IPS-15b (cell line): ENCODE results near the gene KLF6.

Source experiments
- H3K27me3 ChIP-seq: one replicate; pipeline ENCODE4 v1.6.1; 2013; ENCODE audit warnings: low read length; ENCODE audit not compliant: control insufficient read depth, insufficient read depth
- H3K36me3 ChIP-seq: one replicate; pipeline ENCODE4 v1.6.1; 2013; ENCODE audit warnings: low read length; ENCODE audit not compliant: control insufficient read depth, insufficient read depth
- H3K4me1 ChIP-seq: one replicate; pipeline ENCODE4 v1.6.1; 2013; ENCODE audit warnings: mild to moderate bottlenecking, low read length; ENCODE audit not compliant: control insufficient read depth, insufficient read depth
- H3K4me3 ChIP-seq: one replicate; pipeline ENCODE4 v1.5.1; 2013; ENCODE audit warnings: low read depth, low read length
- H3K9ac ChIP-seq: one replicate; pipeline ENCODE4 v1.6.1; 2013; ENCODE audit warnings: low read depth, mild to moderate bottlenecking, low read length
- H3K9me3 ChIP-seq: one replicate; pipeline ENCODE4 v1.6.1; 2013; ENCODE audit warnings: mild to moderate bottlenecking, low read length; ENCODE audit not compliant: control insufficient read depth, insufficient read depth

KLF6 gene

GRCh38 chr10:3784510-3785250, at the start of gene KLF6:
KLF6 (minus strand) TSS chr10:3785209; CDS start chr10:3785014, 195 bp downstream.
- Histone ChIP-seq H3K4me3 (peak within 1 kb of the TSS; percentile 92), H3K36me3 (peaks cover 28% of the 10 kb centered on the region), H3K4me1 (peaks cover 9% of the 10 kb centered on the region), H3K9me3 (no peaks in the 10 kb centered on the region), H3K9ac (peak within 1 kb of the TSS; percentile 94), H3K27me3 (no peaks in the 10 kb centered on the region)

GRCh38 chr10:3834404-3834803, 49.4 kb upstream of the KLF6 start:
- H3K9ac ChIP-seq, result no peak overlapping the region
- H3K4me3 ChIP-seq, result no peak overlapping the region
- H3K9me3 ChIP-seq, result no peaks in the 10 kb centered on the region
- no peaks in the 10 kb centered on the region for H3K27me3 ChIP-seq
- no peaks in the 10 kb centered on the region for H3K36me3 ChIP-seq
- H3K4me1 ChIP-seq, result peaks cover 2% of the 10 kb centered on the region

- Histone ChIP-seq H3K9ac (no peak overlapping the region), H3K4me3 (no peak overlapping the region), H3K27me3 (no peaks in the 10 kb centered on the region), H3K36me3 (no peaks in the 10 kb centered on the region), H3K4me1 (peaks cover 4% of the 10 kb centered on the region), H3K9me3 (no peaks in the 10 kb centered on the region)
Measured at GRCh38 chr10:3833046-3833445, 48.0 kb upstream of the KLF6 start.

DNA sequence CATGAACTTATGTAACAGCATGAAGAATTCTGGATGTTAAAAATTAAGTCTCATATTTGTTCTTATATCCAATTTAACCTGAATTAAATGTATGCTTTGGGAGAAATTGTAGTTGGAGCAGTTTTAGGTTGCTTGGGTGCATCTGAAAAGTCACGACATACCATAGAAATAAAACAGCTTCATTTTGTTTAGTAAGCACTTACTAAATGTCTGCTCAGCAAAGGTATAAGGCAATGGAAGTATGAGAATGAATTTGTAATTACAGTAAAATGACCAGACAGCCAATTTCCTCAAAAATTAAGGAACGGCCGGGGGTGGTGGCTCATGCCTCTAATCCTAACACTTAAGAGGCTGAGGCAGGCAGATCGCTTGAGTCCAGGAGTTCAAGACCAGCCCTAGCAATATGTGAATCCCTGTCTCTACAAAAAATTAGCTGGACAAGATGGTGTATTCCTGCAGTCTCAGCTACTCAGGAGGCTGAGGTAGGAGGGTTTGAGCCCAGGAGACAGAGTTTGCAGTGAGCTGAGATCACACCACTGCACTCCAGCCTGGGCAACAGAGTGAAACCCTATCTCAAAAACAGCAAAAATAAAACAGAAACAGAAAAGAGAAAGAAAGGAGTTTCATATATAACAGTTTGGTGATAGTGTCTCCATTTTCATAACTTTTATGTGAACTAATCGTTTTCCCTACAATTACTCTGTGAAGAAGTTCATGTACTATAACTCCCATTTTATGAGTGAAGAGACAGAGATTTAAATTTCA, 47.2 kb upstream of the KLF6 start:
- no peaks in the 10 kb centered on the region for H3K9me3 ChIP-seq
- no peaks in the 10 kb centered on the region for H3K36me3 ChIP-seq
- no peak overlapping the region for H3K9ac ChIP-seq
- H3K4me1 ChIP-seq, result peaks cover 4% of the 10 kb centered on the region
- H3K4me3 ChIP-seq, result no peak overlapping the region
- H3K27me3 ChIP-seq, result no peaks in the 10 kb centered on the region

DNA sequence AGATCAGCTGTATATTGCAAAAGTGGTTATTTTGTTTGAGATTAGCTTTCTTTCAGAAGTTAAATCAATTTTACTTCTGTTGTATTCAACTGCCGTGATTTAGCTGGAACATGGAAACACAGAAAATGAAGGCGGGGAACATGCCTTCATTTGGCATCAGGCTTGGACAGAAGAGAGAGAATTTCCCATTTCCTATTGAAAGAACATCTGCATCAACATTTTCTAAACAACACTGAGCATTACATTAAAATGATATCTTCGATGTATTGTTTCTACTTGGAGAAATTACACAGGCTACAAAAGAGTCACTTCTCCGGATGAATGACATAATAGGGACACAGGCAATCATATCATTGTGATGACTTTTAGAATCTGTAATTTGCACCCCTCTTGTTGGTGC, 46.6 kb upstream of the KLF6 start:
- H3K27me3 ChIP-seq, result no peaks in the 10 kb centered on the region
- peaks cover 4% of the 10 kb centered on the region for H3K4me1 ChIP-seq
- no peaks in the 10 kb centered on the region for H3K9me3 ChIP-seq
- H3K36me3 ChIP-seq, result no peaks in the 10 kb centered on the region
- no peak overlapping the region for H3K9ac ChIP-seq
- no peak overlapping the region for H3K4me3 ChIP-seq

DNA sequence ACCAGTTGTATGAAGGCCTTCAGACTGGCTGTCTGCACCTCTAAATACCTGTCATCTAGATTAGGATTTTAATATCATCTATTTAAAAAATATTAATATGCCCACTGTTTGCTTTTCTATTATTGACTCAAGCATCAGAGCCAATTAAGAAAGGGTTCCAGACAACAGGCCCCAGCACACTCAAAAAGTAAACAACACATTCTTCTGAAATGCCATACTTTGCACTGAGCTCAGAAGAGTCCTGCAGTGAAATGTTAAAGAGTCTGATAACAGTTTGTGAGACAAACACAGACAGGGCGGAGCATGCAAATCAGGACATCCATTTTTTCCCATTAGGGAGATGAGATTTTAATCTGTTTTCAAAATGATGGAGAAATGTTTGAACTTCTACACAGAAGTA, 45.9 kb upstream of the KLF6 start:
- Histone ChIP-seq H3K9me3 (no peaks in the 10 kb centered on the region), H3K4me1 (peaks cover 4% of the 10 kb centered on the region), H3K4me3 (no peak overlapping the region), H3K9ac (no peak overlapping the region), H3K36me3 (no peaks in the 10 kb centered on the region), H3K27me3 (no peaks in the 10 kb centered on the region)

GRCh38 chr10:3829156-3830050, 44.4 kb upstream of the KLF6 start:
- Histone ChIP-seq H3K4me3 (no peak overlapping the region), H3K9me3 (no peaks in the 10 kb centered on the region), H3K27me3 (no peaks in the 10 kb centered on the region), H3K9ac (no peak overlapping the region), H3K36me3 (no peaks in the 10 kb centered on the region), H3K4me1 (peaks cover 4% of the 10 kb centered on the region)

GRCh38 chr10:3828404-3829155, 43.6 kb upstream of the KLF6 start:
- Histone ChIP-seq H3K27me3 (no peaks in the 10 kb centered on the region), H3K36me3 (no peaks in the 10 kb centered on the region), H3K4me1 (peaks cover 4% of the 10 kb centered on the region), H3K9me3 (no peaks in the 10 kb centered on the region), H3K9ac (no peak overlapping the region), H3K4me3 (no peak overlapping the region)

DNA sequence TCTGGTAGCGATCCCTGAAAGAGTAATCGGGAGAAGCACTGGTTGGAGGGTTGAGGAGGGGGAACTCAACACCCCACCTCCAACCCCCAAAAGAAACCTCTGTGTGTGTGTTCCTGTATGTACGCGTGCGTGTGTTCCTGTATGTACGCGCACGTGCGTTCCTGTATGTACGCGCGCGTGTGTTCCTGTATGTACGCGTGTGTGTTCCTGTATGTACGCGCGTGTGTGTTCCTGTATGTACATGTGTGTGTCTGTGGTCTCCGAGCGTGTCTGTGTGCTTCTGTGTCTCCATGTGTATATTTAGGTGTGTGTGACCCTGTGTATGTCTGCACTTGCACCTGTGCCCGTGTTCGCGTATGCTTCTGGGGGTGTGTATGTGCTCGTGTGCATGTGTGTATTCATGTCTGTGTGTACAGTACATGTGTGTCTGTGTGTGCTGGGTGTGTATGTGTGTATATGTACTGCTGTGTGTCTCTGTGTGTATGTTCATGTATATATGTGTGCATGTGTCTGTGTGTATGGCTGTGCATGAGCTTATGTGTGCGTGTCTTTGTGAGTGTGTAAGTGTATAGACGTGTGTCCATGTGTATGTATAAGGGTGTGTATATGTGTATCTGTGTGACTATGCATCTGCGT, 42.9 kb upstream of the KLF6 start:
- Histone ChIP-seq H3K9ac (no peak overlapping the region), H3K4me1 (peaks cover 4% of the 10 kb centered on the region), H3K4me3 (no peak overlapping the region), H3K27me3 (no peaks in the 10 kb centered on the region), H3K36me3 (no peaks in the 10 kb centered on the region), H3K9me3 (no peaks in the 10 kb centered on the region)

DNA sequence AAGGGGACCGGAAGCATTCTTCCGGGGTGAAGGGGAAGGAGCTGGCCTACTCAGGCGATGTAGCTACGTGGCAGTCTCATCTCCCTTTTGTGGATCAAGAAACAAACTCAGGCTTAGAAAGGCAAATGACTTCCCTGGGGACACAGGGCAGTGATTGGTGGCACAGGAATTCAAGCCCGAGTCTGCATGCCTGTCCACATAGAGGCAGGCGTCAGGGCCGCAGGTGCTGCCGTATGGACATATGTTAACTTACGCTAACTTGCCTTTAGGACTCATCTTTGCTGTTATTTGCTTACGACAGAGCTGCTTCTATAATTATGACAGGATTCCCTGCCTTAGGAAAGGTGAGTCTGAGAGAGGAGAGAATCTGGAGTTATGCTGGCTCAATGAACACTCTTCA, 42.3 kb upstream of the KLF6 start:
- H3K4me1 ChIP-seq, result peaks cover 4% of the 10 kb centered on the region

More for the DNA sequence above, 42.3 kb upstream of the KLF6 start:
- no peaks in the 10 kb centered on the region for H3K9me3 ChIP-seq
- no peak overlapping the region for H3K9ac ChIP-seq
- no peak overlapping the region for H3K4me3 ChIP-seq
- H3K36me3 ChIP-seq, result no peaks in the 10 kb centered on the region
- no peaks in the 10 kb centered on the region for H3K27me3 ChIP-seq
